Tibial artery (tissue), 4 donors: ENCODE measurements around the gene PHTF2.

Experiments
- DNase-seq, 2 donors: peaks; one replicate each; pipeline ENCODE4 v3.0.0-alpha.2; 2019
- H3K27ac ChIP-seq, 2 donors: fragments of 200-600 bp; sonication (generic) in 1 of 2; 1 replicate in 1 of 2; 2 replicates in 1 of 2; pipeline ENCODE4 v1.5.1; 2018 to 2019; ENCODE audit warnings: mild to moderate bottlenecking in 1 of 2
- H3K27me3 ChIP-seq, 2 donors: fragments of 200-600 bp; sonication (generic) in 1 of 2; one replicate each; pipeline versions ENCODE4 v1.5.1 to v1.6.0; 2016 to 2019
- H3K36me3 ChIP-seq, 3 donors: fragments of 200-600 bp; sonication (generic) in 2 of 3; one replicate each; pipeline ENCODE4 v1.5.1; 2016 to 2019; ENCODE audit warnings: mild to moderate bottlenecking in 2 of 3
- H3K4me1 ChIP-seq, 4 donors: fragments of 200-600 bp; sonication (generic) in 2 of 4; 1 replicate in 3 of 4; 2 replicates in 1 of 4; pipeline ENCODE4 v1.5.1; 2016 to 2019
- H3K4me3 ChIP-seq, 2 donors: fragments of 200-600 bp; sonication (generic) in 1 of 2; 1 replicate in 1 of 2; 2 replicates in 1 of 2; pipeline ENCODE4 v1.5.1; 2018 to 2019; ENCODE audit warnings: mild to moderate bottlenecking in 2 of 2
- H3K9me3 ChIP-seq, 3 donors: fragments of 200-600 bp; sonication (generic) in 1 of 3; one replicate each; pipeline ENCODE4 v1.5.1; 2016 to 2019
- CTCF ChIP-seq, 2 experiments: fragments of 200-600 bp in 1 of 2; fragments of 450-650 bp in 1 of 2; IDR thresholded peaks; one replicate each; pipeline ENCODE4 v1.5.1; 2017 to 2019; ENCODE audit warnings: antibody characterized with exemption in 2 of 2, mild to moderate bottlenecking in 1 of 2, moderate library complexity in 1 of 2
- intact Hi-C: fragments of 100-400 bp; cut with DNase I; formaldehyde crosslinking; loops from one replicate; pipeline ENCODE4 v1.15.0; 2023; ENCODE audit warnings: low total_unique reads

Gene PHTF2

GRCh38 chr7:77944183-77945182 is 145.9 kb downstream of the PHTF2 start:
- intact Hi-C loops, result no loop called here
- Histone ChIP-seq H3K27me3 (no peaks in the 10 kb centered on the region), H3K4me3 (no peak overlapping the region), H3K27ac (no peak overlapping the region), H3K36me3 (peaks cover 0 to 14% (median 0%) of the 10 kb centered on the region in 3 donors), H3K4me1 (no peaks in the 10 kb centered on the region), H3K9me3 (no peaks in the 10 kb centered on the region)
- no peak for TF ChIP-seq CTCF (IDR thresholded peaks at IDR 0.05)
- no peak for DNase-seq

GRCh38 chr7:77950548-77950947 is 152.0 kb downstream of the PHTF2 start:
- H3K27ac ChIP-seq, result no peak overlapping the region
- DNase-seq, result no peak

GRCh38 chr7:77954773-77955555 is 156.4 kb downstream of the PHTF2 start:
- no peaks in the 10 kb centered on the region for H3K4me1 ChIP-seq
- no peaks in the 10 kb centered on the region for H3K27me3 ChIP-seq
- TF ChIP-seq CTCF (IDR thresholded peaks at IDR 0.05), result no peak
- intact Hi-C loops, result no loop called here
- H3K27ac ChIP-seq, result no peak overlapping the region
- no peak for DNase-seq
- H3K4me3 ChIP-seq, result no peak overlapping the region
- peaks cover 0 to 4% (median 0%) of the 10 kb centered on the region in 3 donors for H3K36me3 ChIP-seq
- no peaks in the 10 kb centered on the region for H3K9me3 ChIP-seq

More at GRCh38 chr7:77950548-77950947, 152.0 kb downstream of the PHTF2 start:
- Histone ChIP-seq H3K4me3 (no peak overlapping the region), H3K36me3 (peaks cover 0 to 4% (median 0%) of the 10 kb centered on the region in 3 donors), H3K9me3 (no peaks in the 10 kb centered on the region), H3K4me1 (no peaks in the 10 kb centered on the region), H3K27me3 (no peaks in the 10 kb centered on the region)
- intact Hi-C loops, result no loop called here
- no peak for TF ChIP-seq CTCF (IDR thresholded peaks at IDR 0.05)

- H3K27me3 ChIP-seq, result no peaks in the 10 kb centered on the region
- TF ChIP-seq CTCF (IDR thresholded peaks at IDR 0.05), result no peak
- no peak for DNase-seq
- no peaks in the 10 kb centered on the region for H3K9me3 ChIP-seq
- H3K4me3 ChIP-seq, result no peak overlapping the region
- no peak overlapping the region for H3K27ac ChIP-seq
- H3K4me1 ChIP-seq, result no peaks in the 10 kb centered on the region
- peaks cover 0 to 4% (median 0%) of the 10 kb centered on the region in 3 donors for H3K36me3 ChIP-seq
- intact Hi-C loops, result no loop called here
Measured at GRCh38 chr7:77958436-77958835, 159.9 kb downstream of the PHTF2 start.

- intact Hi-C loops, result no loop called here
- Histone ChIP-seq H3K36me3 (peaks cover 0 to 2% (median 0%) of the 10 kb centered on the region in 3 donors), H3K27me3 (no peaks in the 10 kb centered on the region), H3K9me3 (no peaks in the 10 kb centered on the region), H3K27ac (no peak overlapping the region), H3K4me1 (no peaks in the 10 kb centered on the region), H3K4me3 (no peak overlapping the region)
- TF ChIP-seq CTCF (IDR thresholded peaks at IDR 0.05), result no peak
- no peak for DNase-seq
Measured at GRCh38 chr7:77959080-77959479, 160.5 kb downstream of the PHTF2 start.
